SK-N-MC (cell line): ENCODE measurements around the gene CPNE5.
A peak's percentile ranks its signal among the peaks of the same experiment; 100 is the strongest.
"Not testable (repeated sequence)": the region's sequence is repeated elsewhere in the genome, so short reads cannot be mapped to it uniquely, and the experiment has no call there.

Experiments used
- DNase-seq: peaks from one replicate; pipeline ENCODE4 v3.0.0-alpha.2; 2011; ENCODE audit warnings: low read depth, low spot score
- H3K27ac ChIP-seq: fragments of 200-600 bp; sonication (generic); 2 replicates; pipeline ENCODE4 v1.5.1; 2016; ENCODE audit warnings: mixed run types
- H3K36me3 ChIP-seq: fragments of 200-600 bp; sonication (generic); 2 replicates; pipeline ENCODE4 v1.6.1; 2017; ENCODE audit warnings: antibody characterized with exemption, low read length, mixed read lengths; ENCODE audit not compliant: insufficient read depth
- H3K4me3 ChIP-seq: fragments of 200-600 bp; sonication (generic); 2 replicates; pipeline ENCODE4 v1.5.1; 2016
- H3K9ac ChIP-seq: fragments of 200-600 bp; sonication (generic); 2 replicates; pipeline ENCODE4 v1.8.0; 2017; ENCODE audit warnings: mixed run types, mixed read lengths; ENCODE audit not compliant: insufficient read length
- H3K9me3 ChIP-seq: fragments of 200-600 bp; sonication (generic); 2 replicates; pipeline ENCODE4 v1.6.1; 2017; ENCODE audit warnings: low read depth, mild to moderate bottlenecking, antibody characterized with exemption, low read length, moderate library complexity, mixed read lengths
- EZH2 ChIP-seq: fragments of 200-600 bp; sonication (generic); IDR thresholded peaks from one replicate; pipeline ENCODE4 v1.6.1; 2017; ENCODE audit warnings: antibody characterized with exemption
- FOXP2 ChIP-seq: optimal IDR thresholded peaks from 2 replicates; pipeline ENCODE3; 2011; ENCODE audit warnings: mild to moderate bottlenecking, moderate library complexity; ENCODE audit not compliant: insufficient read depth; ENCODE audit errors: extremely low read length, control extremely low read depth
- POLR2AphosphoS5 ChIP-seq: IDR thresholded peaks from 2 replicates; pipeline ENCODE4 v1.6.1; 2012; ENCODE audit warnings: mild to moderate bottlenecking, low read depth, low read length, borderline replicate concordance

CPNE5 gene

GRCh38 chr6:36727505-36728021 lies 111.7 kb downstream of the CPNE5 start:
- TF ChIP-seq POLR2AphosphoS5 (no peak), FOXP2 (no peak), EZH2 (no peak)
- H3K27ac ChIP-seq: peak overlapping the region; percentile 83
- H3K4me3 ChIP-seq: no peak overlapping the region; the same call in 1 of the 2 replicates
- H3K9me3 ChIP-seq: no peaks in the 10 kb centered on the region
- H3K36me3 ChIP-seq: no peaks in the 10 kb centered on the region
- DNase-seq: peak; percentile 44
- H3K9ac ChIP-seq: no peak overlapping the region

GRCh38 chr6:36725581-36725980 lies 113.7 kb downstream of the CPNE5 start:
- TF ChIP-seq EZH2 (no peak), FOXP2 (no peak), POLR2AphosphoS5 (no peak)
- Histone ChIP-seq H3K27ac (no peak overlapping the region), H3K36me3 (no peaks in the 10 kb centered on the region), H3K4me3 (no peak overlapping the region), H3K9ac (no peak overlapping the region), H3K9me3 (no peaks in the 10 kb centered on the region)
- DNase-seq: no peak

DNA sequence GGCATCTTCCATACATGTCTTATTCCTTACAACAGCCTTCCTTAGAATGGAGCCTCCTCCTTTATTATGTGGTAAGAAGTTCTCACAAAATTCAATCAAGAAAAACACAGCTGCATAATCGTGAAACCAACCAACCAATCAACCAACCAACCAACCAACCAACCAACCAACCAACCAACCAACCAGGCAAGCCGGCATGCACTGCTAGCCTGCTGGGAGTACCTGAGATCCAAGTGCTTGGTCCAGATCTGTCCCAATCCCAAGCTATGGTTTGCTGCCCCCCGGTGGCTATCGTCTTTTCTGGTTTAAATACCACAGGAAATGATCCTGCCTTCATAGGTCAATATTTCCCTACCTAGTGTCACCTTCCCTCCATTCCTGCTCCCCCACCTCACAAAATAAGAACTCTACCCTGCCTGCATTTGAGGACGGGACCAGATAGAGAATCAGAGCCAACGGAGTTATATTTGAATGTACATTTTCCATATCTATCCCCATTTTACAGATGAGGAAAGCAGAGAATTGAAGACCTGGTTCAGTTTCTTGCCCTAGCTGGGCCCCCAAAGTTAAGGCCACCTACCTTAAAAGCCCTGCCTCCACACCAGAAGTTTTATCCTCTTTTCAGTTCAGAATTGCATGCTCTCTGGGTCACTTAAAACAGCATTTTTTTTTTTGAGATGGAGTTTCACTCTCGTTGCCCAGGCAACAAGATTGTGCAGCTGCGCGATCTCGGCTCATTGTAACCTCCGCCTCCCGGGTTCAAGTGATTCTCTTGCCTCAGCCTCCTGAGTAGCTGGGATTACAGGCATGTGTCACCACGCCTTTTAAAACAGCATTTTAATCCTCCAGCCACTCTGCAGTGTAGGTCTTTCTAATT lies 114.5 kb downstream of the CPNE5 start:
- Histone ChIP-seq H3K36me3 (no peaks in the 10 kb centered on the region), H3K4me3 (no peak overlapping the region), H3K9me3 (no peaks in the 10 kb centered on the region), H3K27ac (no peak overlapping the region), H3K9ac (no peak overlapping the region)
- TF ChIP-seq POLR2AphosphoS5: no peak
- no peak for TF ChIP-seq FOXP2
- TF ChIP-seq EZH2: no peak
- no peak for DNase-seq

GRCh38 chr6:36723992-36724391 lies 115.3 kb downstream of the CPNE5 start:
- not testable (repeated sequence) for H3K27ac ChIP-seq, H3K36me3 ChIP-seq, H3K4me3 ChIP-seq, H3K9me3 ChIP-seq, H3K9ac ChIP-seq, DNase-seq

DNA sequence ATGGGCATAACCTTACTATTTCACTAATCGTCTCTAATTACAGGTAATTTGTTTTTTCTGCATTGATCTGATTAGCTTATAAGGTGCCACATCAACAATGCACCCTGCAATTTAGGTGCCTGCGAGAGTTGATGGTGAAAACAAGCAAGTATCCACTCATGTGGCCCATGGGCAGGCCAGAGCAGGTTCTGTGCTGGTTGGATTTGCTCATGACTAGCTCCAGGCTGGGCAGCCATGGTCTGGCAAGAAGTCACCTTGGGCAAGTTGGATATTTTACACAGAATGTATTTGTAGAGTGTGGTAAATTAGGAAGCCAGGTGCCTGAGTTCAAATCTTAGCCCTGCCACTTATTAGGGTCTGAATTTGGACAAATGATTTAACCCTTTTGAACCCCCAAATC lies 116.4 kb downstream of the CPNE5 start:
- no peak for DNase-seq
- Histone ChIP-seq H3K27ac (no peak overlapping the region), H3K36me3 (no peaks in the 10 kb centered on the region)

DNA sequence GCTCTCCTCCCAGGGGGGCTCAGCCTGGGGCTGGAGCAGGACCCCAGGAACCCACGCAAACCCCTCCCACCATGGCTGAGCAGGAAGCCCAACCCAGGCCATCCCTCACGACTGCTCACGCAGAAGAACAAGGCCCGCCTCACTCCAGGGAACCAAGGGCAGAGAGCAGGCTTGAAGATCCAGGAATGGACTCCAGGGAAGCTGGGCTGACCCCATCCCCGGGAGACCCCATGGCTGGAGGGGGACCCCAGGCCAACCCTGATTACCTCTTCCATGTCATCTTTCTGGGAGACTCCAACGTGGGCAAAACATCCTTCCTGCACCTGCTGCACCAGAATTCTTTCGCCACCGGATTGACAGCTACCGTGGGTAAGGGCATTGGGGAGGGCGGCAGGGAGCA lies 116.9 kb downstream of the CPNE5 start:
- no peak for TF ChIP-seq POLR2AphosphoS5
- no peak for TF ChIP-seq EZH2
- TF ChIP-seq FOXP2: no peak
- Histone ChIP-seq H3K9me3 (no peaks in the 10 kb centered on the region), H3K9ac (no peak overlapping the region), H3K27ac (no peak overlapping the region), H3K36me3 (no peaks in the 10 kb centered on the region), H3K4me3 (no peak overlapping the region)
- no peak for DNase-seq

More for the DNA sequence above, 116.4 kb downstream of the CPNE5 start:
- Histone ChIP-seq H3K9ac (no peak overlapping the region), H3K4me3 (no peak overlapping the region), H3K9me3 (no peaks in the 10 kb centered on the region)
- TF ChIP-seq POLR2AphosphoS5 (no peak), EZH2 (no peak)

GRCh38 chr6:36721369-36722140 lies 117.7 kb downstream of the CPNE5 start:
- no peak for TF ChIP-seq POLR2AphosphoS5
- TF ChIP-seq FOXP2: no peak
- TF ChIP-seq EZH2: no peak
- Histone ChIP-seq H3K9ac (no peak overlapping the region), H3K27ac (no peak overlapping the region), H3K4me3 (no peak overlapping the region), H3K9me3 (no peaks in the 10 kb centered on the region), H3K36me3 (no peaks in the 10 kb centered on the region)
- DNase-seq: no peak

- Histone ChIP-seq H3K27ac (no peak overlapping the region), H3K9me3 (no peaks in the 10 kb centered on the region), H3K9ac (no peak overlapping the region), H3K36me3 (no peaks in the 10 kb centered on the region), H3K4me3 (no peak overlapping the region)
- no peak for TF ChIP-seq POLR2AphosphoS5
- no peak for TF ChIP-seq FOXP2
- no peak for TF ChIP-seq EZH2
- DNase-seq: no peak
Measured at GRCh38 chr6:36720251-36721141, 118.7 kb downstream of the CPNE5 start.
